LHCN-M2 (cell line): ENCODE measurements around the gene SRPX. TPM values are rescaled to one million over a fixed set of nuclear protein-coding genes. Genes with fewer than 3 reads are reported as not detected.
A peak's percentile ranks its signal among the peaks of the same experiment; 100 is the strongest.

Experiments used
- DNase-seq: peaks from one replicate; pipeline ENCODE4 v3.0.0-alpha.2; 2012; ENCODE audit warnings: low read depth
- polyA plus RNA-seq: library from polyadenylated mRNA; unstranded; fragments of >200 nt; gene quantifications from one replicate; pipeline ENCODE4 v1.2.1, GENCODE V29; 2012; ENCODE audit warnings: missing spikeins
- total RNA-seq: library from RNA; depleted of rRNA; stranded (reverse); fragments of >200 nt; gene quantifications from 2 replicates; pipeline ENCODE4 v1.2.3, GENCODE V29; 2014; rRNA removed

Gene SRPX
- total RNA-seq = 182 and 185 TPM in 2 replicates
- polyA plus RNA-seq = 52.7 TPM

- DNase-seq = peak; percentile 55
Observed at GRCh38 chrX:38220415-38221390, at the start of gene SRPX. SRPX (minus strand) TSS chrX:38220871; CDS start chrX:38220792, 79 bp downstream.

- DNase-seq = no peak
Observed at GRCh38 chrX:38268011-38268410, 47.3 kb upstream of the SRPX start.

- no peak for DNase-seq
Observed at GRCh38 chrX:38262715-38263620, 42.3 kb upstream of the SRPX start.

GRCh38 chrX:38260231-38260630 is 39.6 kb upstream of the SRPX start:
- DNase-seq = peak; percentile 26

- DNase-seq = no peak
Observed at GRCh38 chrX:38256019-38256418, 35.3 kb upstream of the SRPX start.

GRCh38 chrX:38249965-38250364 is 29.3 kb upstream of the SRPX start:
- no peak for DNase-seq

- DNase-seq = no peak
Observed at GRCh38 chrX:38247051-38247450, 26.4 kb upstream of the SRPX start.

- no peak for DNase-seq
Observed at GRCh38 chrX:38240541-38240940, 19.9 kb upstream of the SRPX start.

GRCh38 chrX:38236901-38237615 is 16.4 kb upstream of the SRPX start:
- DNase-seq = no peak

GRCh38 chrX:38233891-38234667 is 13.4 kb upstream of the SRPX start:
- DNase-seq = peak; percentile 89

GRCh38 chrX:38232079-38232686 is 11.5 kb upstream of the SRPX start:
- DNase-seq = peak; percentile 91

- DNase-seq = peak; percentile 63
Observed at GRCh38 chrX:38225093-38225492, 4.4 kb upstream of the SRPX start.

GRCh38 chrX:38224160-38224559 is 3.5 kb upstream of the SRPX start:
- DNase-seq = no peak

GRCh38 chrX:38221391-38221929 is 789 bp upstream of the SRPX start:
- DNase-seq = peak; percentile 25

GRCh38 chrX:38220024-38220414 is 652 bp downstream of the SRPX start:
- DNase-seq = peak; percentile 75

GRCh38 chrX:38216642-38217041 is 4.0 kb downstream of the SRPX start:
- no peak for DNase-seq

GRCh38 chrX:38214551-38215531 is 5.8 kb downstream of the SRPX start:
- peak; percentile 80 for DNase-seq

- no peak for DNase-seq
Observed at GRCh38 chrX:38214044-38214443, 6.6 kb downstream of the SRPX start.
